K562 (cell line): ENCODE data around the gene KCNF1. TPM values are rescaled to one million over a fixed set of nuclear protein-coding genes. Genes with fewer than 3 reads are reported as not detected.

Experiments
- DIDO1 ChIP-seq: fragments of 450-650 bp; IDR thresholded peaks from 2 replicates; pipeline ENCODE4 v1.6.1; 2016; ENCODE audit warnings: low read depth, missing biosample characterization, missing genetic modification characterization
- polyA plus RNA-seq, 8 experiments: library from polyadenylated mRNA; depleted of rRNA in 4 of 8; stranded (reverse) in 5 of 8; unstranded in 3 of 8; fragments of >200 nt; fragmentation: Nextera tagmentation in 2 of 8; fragmentation: Illumina TruSeq in 1 of 8; extraction: Ambion mirVana in 2 of 8; extraction: Trizol in 1 of 8; gene quantifications; 2 replicates each; pipeline versions ENCODE4 v1.2.1 to v1.2.3, GENCODE V29; 2011 to 2014; ENCODE audit warnings: inconsistent platforms in 1 of 8, missing spikeins in 1 of 8
- total RNA-seq, 7 experiments: library from RNA; depleted of rRNA in 6 of 7; stranded (reverse); fragments of >200 nt in 6 of 7; fragmentation: Illumina TruSeq in 2 of 7; extraction: Trizol in 2 of 7; gene quantifications; 2 replicates each; pipeline versions ENCODE4 v1.2.1 to v1.2.3, GENCODE V29; 2011 to 2021; ENCODE audit warnings: low replicate concordance in 1 of 7
- TF ChIP-seq, protein P1 (sequence below), 2 experiments: fragments of 450-650 bp; formaldehyde crosslinking in 1 of 2; IDR thresholded peaks; 2 replicates each; pipeline versions ENCODE4 v1.4.0 to v1.6.1; 2014 to 2020; ENCODE audit warnings: mild to moderate bottlenecking in 2 of 2, borderline replicate concordance in 1 of 2, low read depth in 1 of 2

KCNF1 gene
- total and polyA plus RNA-seq, 9 of the 15 experiments (the other 6 are each of a cell fraction or from before 2014, with no cell fraction given): not detected

GRCh38 chr2:10940596-10940995, 28.9 kb downstream of the KCNF1 start (continued):
- TF ChIP-seq, protein P1, sequence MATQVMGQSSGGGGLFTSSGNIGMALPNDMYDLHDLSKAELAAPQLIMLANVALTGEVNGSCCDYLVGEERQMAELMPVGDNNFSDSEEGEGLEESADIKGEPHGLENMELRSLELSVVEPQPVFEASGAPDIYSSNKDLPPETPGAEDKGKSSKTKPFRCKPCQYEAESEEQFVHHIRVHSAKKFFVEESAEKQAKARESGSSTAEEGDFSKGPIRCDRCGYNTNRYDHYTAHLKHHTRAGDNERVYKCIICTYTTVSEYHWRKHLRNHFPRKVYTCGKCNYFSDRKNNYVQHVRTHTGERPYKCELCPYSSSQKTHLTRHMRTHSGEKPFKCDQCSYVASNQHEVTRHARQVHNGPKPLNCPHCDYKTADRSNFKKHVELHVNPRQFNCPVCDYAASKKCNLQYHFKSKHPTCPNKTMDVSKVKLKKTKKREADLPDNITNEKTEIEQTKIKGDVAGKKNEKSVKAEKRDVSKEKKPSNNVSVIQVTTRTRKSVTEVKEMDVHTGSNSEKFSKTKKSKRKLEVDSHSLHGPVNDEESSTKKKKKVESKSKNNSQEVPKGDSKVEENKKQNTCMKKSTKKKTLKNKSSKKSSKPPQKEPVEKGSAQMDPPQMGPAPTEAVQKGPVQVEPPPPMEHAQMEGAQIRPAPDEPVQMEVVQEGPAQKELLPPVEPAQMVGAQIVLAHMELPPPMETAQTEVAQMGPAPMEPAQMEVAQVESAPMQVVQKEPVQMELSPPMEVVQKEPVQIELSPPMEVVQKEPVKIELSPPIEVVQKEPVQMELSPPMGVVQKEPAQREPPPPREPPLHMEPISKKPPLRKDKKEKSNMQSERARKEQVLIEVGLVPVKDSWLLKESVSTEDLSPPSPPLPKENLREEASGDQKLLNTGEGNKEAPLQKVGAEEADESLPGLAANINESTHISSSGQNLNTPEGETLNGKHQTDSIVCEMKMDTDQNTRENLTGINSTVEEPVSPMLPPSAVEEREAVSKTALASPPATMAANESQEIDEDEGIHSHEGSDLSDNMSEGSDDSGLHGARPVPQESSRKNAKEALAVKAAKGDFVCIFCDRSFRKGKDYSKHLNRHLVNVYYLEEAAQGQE (IDR thresholded peaks at IDR 0.05; ENCODE audit: borderline replicate concordance): no peak
- TF ChIP-seq, protein P1 (CRISPR knock-in tag; IDR thresholded peaks at IDR 0.05; ENCODE audit: low read depth): no peak
- no peak for TF ChIP-seq DIDO1
- TF ChIP-seq, all 486 proteins: peak for 0
